Activated T-helper 17 cell treated with anti-CD3 and anti-CD28 coated beads, Interleukin-2, amount 50 U/mL, for 72 hours (primary cell): ENCODE data around the gene UBE2G2. TPM values are rescaled to one million over a fixed set of nuclear protein-coding genes. Genes with fewer than 3 reads are reported as not detected.

Experiments
- ATAC-seq: fragments of 150-1000 bp; cut with Tn5 transposase; replicated peaks from 2 replicates; pipeline ENCODE4 v1.10.0; 2021; ENCODE audit warnings: mild to moderate bottlenecking, moderate library complexity
- H3K27ac Mint-ChIP-seq: one replicate; pipeline ENCODE4 v1.8.0; 2022; ENCODE audit warnings: mixed read lengths
- H3K27me3 Mint-ChIP-seq: one replicate; pipeline ENCODE4 v1.8.0; 2022; ENCODE audit warnings: mixed read lengths
- H3K36me3 Mint-ChIP-seq: one replicate; pipeline ENCODE4 v1.8.0; 2022; ENCODE audit warnings: low read depth, mild to moderate bottlenecking, mixed read lengths
- H3K4me1 Mint-ChIP-seq: one replicate; pipeline ENCODE4 v1.8.0; 2022; ENCODE audit warnings: mixed read lengths
- H3K4me3 Mint-ChIP-seq: one replicate; pipeline ENCODE4 v1.8.0; 2022; ENCODE audit warnings: mild to moderate bottlenecking, mixed read lengths
- H3K9me3 Mint-ChIP-seq: one replicate; pipeline ENCODE4 v1.8.0; 2022; ENCODE audit warnings: mixed read lengths
- total RNA-seq, 2 donors: library from RNA; stranded (reverse); gene quantifications; one replicate each; pipeline ENCODE4 v1.2.3, GENCODE V29; 2022

Gene UBE2G2
- total RNA-seq, 2 donors from 2014 or later, result 88.9 to 136 TPM

DNA sequence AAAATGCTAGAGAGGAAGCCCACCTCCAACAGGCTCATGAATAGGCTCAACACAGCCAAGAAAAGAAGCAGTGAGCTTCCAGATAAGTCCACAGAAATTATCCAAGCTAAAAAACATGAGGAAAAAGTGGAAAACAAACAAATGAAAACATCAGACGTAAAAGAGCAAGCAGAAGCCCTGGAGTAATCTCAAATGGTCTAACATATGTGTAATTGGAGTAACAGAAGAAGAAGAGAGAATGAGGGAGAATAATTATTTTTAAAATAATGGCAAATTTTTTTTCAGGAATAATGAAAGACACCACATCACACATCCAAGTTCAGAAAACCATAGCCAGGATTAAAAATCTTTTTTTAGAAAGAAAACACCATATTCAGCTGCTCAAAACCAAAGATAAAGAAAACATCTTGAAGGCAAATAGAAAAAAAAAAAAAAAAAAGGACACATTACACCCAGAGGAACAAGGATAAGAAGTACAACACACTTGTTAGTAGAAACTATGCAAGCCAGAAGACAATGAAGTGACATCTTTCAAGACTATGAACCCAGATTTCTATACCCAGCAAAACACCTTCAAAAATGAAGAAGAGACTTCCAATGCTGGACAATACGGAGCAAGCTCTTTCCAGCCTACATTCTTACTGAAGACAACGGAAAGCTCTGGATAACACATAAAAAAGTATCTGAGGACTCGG, 26.9 kb upstream of the UBE2G2 start:
- peak overlapping the region; percentile 69 for H3K27ac Mint-ChIP-seq
- peaks cover 6% of the 10 kb centered on the region for H3K4me1 Mint-ChIP-seq
- peaks cover 18% of the 10 kb centered on the region for H3K9me3 Mint-ChIP-seq
- no peak for ATAC-seq
- H3K36me3 Mint-ChIP-seq, result no peaks in the 10 kb centered on the region
- H3K27me3 Mint-ChIP-seq, result no peaks in the 10 kb centered on the region
- no peak overlapping the region for H3K4me3 Mint-ChIP-seq

GRCh38 chr21:44823179-44823660, 21.6 kb upstream of the UBE2G2 start:
- Mint-ChIP-seq H3K9me3 (peaks cover 15% of the 10 kb centered on the region), H3K36me3 (no peaks in the 10 kb centered on the region), H3K27me3 (no peaks in the 10 kb centered on the region), H3K4me3 (no peak overlapping the region), H3K4me1 (no peaks in the 10 kb centered on the region), H3K27ac (no peak overlapping the region)
- no peak for ATAC-seq

GRCh38 chr21:44822484-44823178, 21.0 kb upstream of the UBE2G2 start:
- Mint-ChIP-seq H3K9me3 (peaks cover 12% of the 10 kb centered on the region), H3K4me1 (no peaks in the 10 kb centered on the region), H3K27ac (no peak overlapping the region), H3K36me3 (no peaks in the 10 kb centered on the region), H3K27me3 (no peaks in the 10 kb centered on the region), H3K4me3 (no peak overlapping the region)
- no peak for ATAC-seq

- no peak for ATAC-seq
- Mint-ChIP-seq H3K4me3 (no peak overlapping the region), H3K4me1 (peaks cover 7% of the 10 kb centered on the region), H3K27ac (no peak overlapping the region), H3K9me3 (peaks cover 6% of the 10 kb centered on the region), H3K27me3 (no peaks in the 10 kb centered on the region), H3K36me3 (peaks cover 6% of the 10 kb centered on the region)
Measured at GRCh38 chr21:44820851-44821250, 19.2 kb upstream of the UBE2G2 start.

DNA sequence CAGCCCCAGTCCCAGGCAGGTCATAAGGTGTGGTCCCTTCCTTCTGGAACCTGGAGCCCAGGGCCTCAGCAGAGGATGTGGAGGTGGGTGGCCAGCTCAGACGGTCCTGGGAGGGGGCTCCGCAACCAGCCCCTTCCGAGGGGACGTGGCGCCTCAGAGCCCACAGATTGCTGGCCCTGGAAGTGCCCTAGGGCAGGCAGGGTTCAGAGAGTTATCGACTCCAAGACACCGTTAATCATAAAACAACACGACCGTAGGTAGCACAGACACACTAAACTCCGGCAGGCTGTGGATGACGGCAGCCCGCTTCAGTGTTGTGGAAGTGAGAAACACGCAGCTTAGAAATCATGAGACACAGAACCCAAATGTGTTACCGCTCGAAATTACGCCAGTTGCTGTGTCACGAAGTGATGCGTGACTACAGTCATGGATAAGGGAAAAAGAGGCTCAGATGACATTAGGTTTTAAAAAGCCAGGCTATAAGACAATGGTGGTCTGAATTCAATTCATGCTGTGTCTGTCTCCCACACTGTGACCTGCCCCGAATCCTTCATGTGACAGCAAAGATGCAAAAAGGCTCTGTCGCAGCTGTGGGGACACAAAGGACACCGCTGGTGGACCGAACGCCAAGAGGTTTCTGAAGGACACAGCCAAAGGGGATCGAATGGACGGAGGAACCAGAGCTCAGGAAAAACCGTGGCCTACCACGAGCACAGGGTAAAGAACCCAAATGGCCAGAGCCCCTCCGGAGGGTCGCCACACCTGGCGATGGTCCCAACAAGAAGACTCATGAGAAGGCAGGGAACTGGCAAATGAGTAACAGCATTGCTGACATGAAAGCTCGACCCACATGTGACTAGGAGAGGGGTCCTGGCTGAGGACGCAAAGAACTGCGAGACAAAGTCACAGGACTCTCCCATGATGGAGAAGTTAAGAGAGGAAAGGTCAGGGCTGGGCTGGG, 17.9 kb upstream of the UBE2G2 start:
- no peaks in the 10 kb centered on the region for H3K27me3 Mint-ChIP-seq
- peaks cover 7% of the 10 kb centered on the region for H3K4me1 Mint-ChIP-seq
- ATAC-seq, result no peak
- H3K27ac Mint-ChIP-seq, result peak overlapping the region; percentile 38
- peaks cover 6% of the 10 kb centered on the region for H3K9me3 Mint-ChIP-seq
- peaks cover 6% of the 10 kb centered on the region for H3K36me3 Mint-ChIP-seq
- H3K4me3 Mint-ChIP-seq, result peak overlapping the region; percentile 30

DNA sequence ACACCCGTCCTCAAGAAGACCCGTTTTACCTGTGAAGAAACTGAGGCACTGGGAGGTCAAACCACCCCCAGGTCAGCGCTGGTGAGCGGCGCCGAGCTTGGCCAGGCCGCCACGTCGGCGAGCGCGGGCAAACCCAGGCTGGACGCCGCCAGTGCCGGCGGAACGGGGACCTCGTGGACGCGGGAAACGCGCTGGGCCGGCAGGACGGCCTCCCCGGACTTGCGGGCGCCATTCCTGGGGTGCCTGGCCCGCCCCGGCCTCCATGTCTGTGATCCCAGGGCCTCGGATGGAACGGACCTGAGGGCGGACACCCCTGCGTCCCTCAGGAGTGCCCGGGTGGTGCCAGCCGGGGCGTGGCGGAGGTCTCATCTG, 17.0 kb upstream of the UBE2G2 start:
- H3K4me3 Mint-ChIP-seq, result peak overlapping the region; percentile 30
- H3K27ac Mint-ChIP-seq, result no peak overlapping the region
- peaks cover 7% of the 10 kb centered on the region for H3K4me1 Mint-ChIP-seq
- peaks cover 4% of the 10 kb centered on the region for H3K9me3 Mint-ChIP-seq
- no peaks in the 10 kb centered on the region for H3K27me3 Mint-ChIP-seq
- H3K36me3 Mint-ChIP-seq, result peaks cover 12% of the 10 kb centered on the region
- no peak for ATAC-seq

GRCh38 chr21:44817914-44818639, 16.5 kb upstream of the UBE2G2 start, which contains the start of gene SUMO3:
TSS of gene SUMO3 (minus strand) at chr21:44818062. CDS start at chr21:44817968, 94 bp downstream.
- H3K4me1 Mint-ChIP-seq, result peaks cover 7% of the 10 kb centered on the region
- no peak within 1 kb of the TSS for H3K27ac Mint-ChIP-seq
- H3K9me3 Mint-ChIP-seq, result no peaks in the 10 kb centered on the region
- peaks cover 12% of the 10 kb centered on the region for H3K36me3 Mint-ChIP-seq
- H3K4me3 Mint-ChIP-seq, result peak within 1 kb of the TSS; percentile 78
- ATAC-seq, result peak; percentile 79
- no peaks in the 10 kb centered on the region for H3K27me3 Mint-ChIP-seq

DNA sequence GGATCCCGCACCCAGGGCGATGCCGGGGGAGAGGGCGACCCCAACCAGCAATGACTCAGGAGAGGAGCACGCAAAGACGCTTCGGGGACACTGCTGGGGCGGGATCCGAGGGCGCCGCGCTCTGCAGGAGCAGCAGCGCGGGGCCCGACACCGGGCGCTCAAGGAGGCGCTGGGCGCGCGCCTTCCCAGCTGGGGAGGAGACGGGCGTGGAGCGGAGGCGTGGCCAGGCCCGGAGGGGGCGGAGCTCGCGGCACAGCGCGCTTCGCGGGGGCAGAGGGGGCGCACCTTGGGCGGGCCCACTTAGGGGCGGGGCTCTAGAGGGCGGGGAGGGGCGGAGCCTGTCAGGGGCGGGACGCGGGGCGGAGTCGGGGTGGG, 15.9 kb upstream of the UBE2G2 start:
- no peak overlapping the region for H3K27ac Mint-ChIP-seq
- no peaks in the 10 kb centered on the region for H3K9me3 Mint-ChIP-seq
- H3K27me3 Mint-ChIP-seq, result no peaks in the 10 kb centered on the region
- peaks cover 7% of the 10 kb centered on the region for H3K4me1 Mint-ChIP-seq
- ATAC-seq, result peak; percentile 88
- peaks cover 14% of the 10 kb centered on the region for H3K36me3 Mint-ChIP-seq
- H3K4me3 Mint-ChIP-seq, result peak overlapping the region; percentile 78

GRCh38 chr21:44816761-44817505, 15.3 kb upstream of the UBE2G2 start:
- peaks cover 20% of the 10 kb centered on the region for H3K36me3 Mint-ChIP-seq
- H3K4me1 Mint-ChIP-seq, result peaks cover 7% of the 10 kb centered on the region
- ATAC-seq, result no peak
- peak overlapping the region; percentile 78 for H3K4me3 Mint-ChIP-seq
- H3K27me3 Mint-ChIP-seq, result no peaks in the 10 kb centered on the region
- H3K9me3 Mint-ChIP-seq, result no peaks in the 10 kb centered on the region
- H3K27ac Mint-ChIP-seq, result peak overlapping the region; percentile 62

- Mint-ChIP-seq H3K36me3 (peaks cover 29% of the 10 kb centered on the region), H3K27me3 (no peaks in the 10 kb centered on the region), H3K9me3 (no peaks in the 10 kb centered on the region), H3K4me1 (peaks cover 10% of the 10 kb centered on the region), H3K4me3 (peak overlapping the region; percentile 78), H3K27ac (peak overlapping the region; percentile 62)
- ATAC-seq, result no peak
Measured at GRCh38 chr21:44815852-44816628, 14.4 kb upstream of the UBE2G2 start.

DNA sequence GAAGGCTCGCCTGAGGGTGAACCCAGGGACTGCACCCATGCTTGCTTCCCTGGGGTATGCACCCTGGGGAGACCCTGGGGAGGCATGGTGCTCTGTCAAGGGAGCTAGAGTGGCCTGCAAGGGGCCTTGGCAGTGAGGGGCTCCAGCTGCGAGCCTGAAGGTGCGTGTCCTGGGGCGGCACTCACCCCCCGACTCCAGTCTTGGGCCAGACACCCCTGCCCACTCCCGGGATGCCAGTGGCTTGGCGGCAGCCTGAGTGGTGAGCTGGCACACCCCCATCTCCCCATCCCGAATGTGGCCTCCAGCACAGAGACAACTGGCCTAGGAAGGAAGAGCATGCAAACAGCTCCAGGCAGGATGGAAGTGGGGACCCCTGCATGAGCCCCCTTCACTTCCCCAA, 13.6 kb upstream of the UBE2G2 start:
- H3K4me3 Mint-ChIP-seq, result no peak overlapping the region

GRCh38 chr21:44814498-44815023, 12.9 kb upstream of the UBE2G2 start:
- Mint-ChIP-seq H3K4me3 (no peak overlapping the region), H3K27ac (no peak overlapping the region), H3K9me3 (no peaks in the 10 kb centered on the region), H3K4me1 (peaks cover 18% of the 10 kb centered on the region), H3K27me3 (no peaks in the 10 kb centered on the region), H3K36me3 (peaks cover 43% of the 10 kb centered on the region)
- no peak for ATAC-seq

More for the DNA sequence above, 13.6 kb upstream of the UBE2G2 start:
- Mint-ChIP-seq H3K9me3 (no peaks in the 10 kb centered on the region), H3K27ac (no peak overlapping the region), H3K36me3 (peaks cover 37% of the 10 kb centered on the region), H3K4me1 (peaks cover 13% of the 10 kb centered on the region), H3K27me3 (no peaks in the 10 kb centered on the region)
- ATAC-seq, result no peak
